ENCODE measurements around the gene CCL23. TPM values are rescaled to one million over a fixed set of nuclear protein-coding genes. Genes with fewer than 3 reads are reported as not detected.

CCL23 gene
- total and polyA plus RNA-seq, 9 of the 15 experiments (the other 6 are each of a cell fraction or from before 2014, with no cell fraction given), result not detected

GRCh38 chr17:35998756-35999155, 19.0 kb downstream of the CCL23 start:
- ATAC-seq (no peak), FAIRE-seq (no peak), DNase-seq (ENCODE audit: extremely low read depth in 1 of 4, low spot score in 3 of 4) (no peak)
- CTCF ChIA-PET (ENCODE audit: low intra/inter-chr PET ratio), result no interaction called here
- POLR2A ChIA-PET, result no interaction called here
- BruUV-seq (replicated peaks), result no TSS peak
- Histone ChIP-seq H3K9me3 (replicated peaks; ENCODE audit: control insufficient read depth, insufficient read depth, low read depth, low read length) (no peaks in the 10 kb centered on the region), H3K4me3 (no peak overlapping the region), H4K20me1 (replicated peaks; ENCODE audit: control insufficient read depth, insufficient read depth, low read length) (no peaks in the 10 kb centered on the region), H3K9me1 (ENCODE audit: control insufficient read depth, insufficient read depth, low read length) (no peaks in the 10 kb centered on the region), H3K36me3 (ENCODE audit: control insufficient read depth, insufficient read depth, low read length) (no peaks in the 10 kb centered on the region), H3K9ac (ENCODE audit: insufficient read depth in 1 of 2, low read depth in 2 of 2, low read length in 2 of 2) (no peak overlapping the region), H3K4me1 (replicated peaks in 1 of 2; ENCODE audit: control insufficient read depth in 2 of 2, insufficient read depth in 2 of 2, low read length in 2 of 2) (no peaks in the 10 kb centered on the region), H3K27me3 (ENCODE audit: control insufficient read depth in 2 of 2, insufficient read depth in 2 of 2, low read length in 2 of 2) (peaks cover 6 to 12% of the 10 kb centered on the region in 2 experiments; a peak in 3 of 5 replicates), H3K27ac (ENCODE audit: extremely low read depth, low read depth, low read length) (no peak overlapping the region), H2AFZ (ENCODE audit: low read depth, low read length) (no peak overlapping the region), H3K79me2 (ENCODE audit: control insufficient read depth, insufficient read depth, low read length) (no peaks in the 10 kb centered on the region), H3K4me2 (ENCODE audit: insufficient read depth, low read length) (no peak overlapping the region)
- 20% methylated on average over 1 of the region's 1 CpG for WGBS (ENCODE audit: insufficient coverage, low coverage, missing lambda C conversion rate)
- intact Hi-C loops (cut with micrococcal nuclease), result no loop called here
- in situ Hi-C loops (cut with MboI), result no loop called here
- no peak for TF ChIP-seq EZH2 (IDR thresholded peaks at IDR 0.05; ENCODE audit: borderline replicate concordance, low read depth, low read length)
- no peak for TF ChIP-seq MYC (IDR thresholded peaks at IDR 0.05; ENCODE audit: low read depth, low read length)
- no peak for TF ChIP-seq MYC (CRISPR knock-in tag; IDR thresholded peaks at IDR 0.05; ENCODE audit: borderline replicate concordance, low read depth)
- TF ChIP-seq, protein P1, sequence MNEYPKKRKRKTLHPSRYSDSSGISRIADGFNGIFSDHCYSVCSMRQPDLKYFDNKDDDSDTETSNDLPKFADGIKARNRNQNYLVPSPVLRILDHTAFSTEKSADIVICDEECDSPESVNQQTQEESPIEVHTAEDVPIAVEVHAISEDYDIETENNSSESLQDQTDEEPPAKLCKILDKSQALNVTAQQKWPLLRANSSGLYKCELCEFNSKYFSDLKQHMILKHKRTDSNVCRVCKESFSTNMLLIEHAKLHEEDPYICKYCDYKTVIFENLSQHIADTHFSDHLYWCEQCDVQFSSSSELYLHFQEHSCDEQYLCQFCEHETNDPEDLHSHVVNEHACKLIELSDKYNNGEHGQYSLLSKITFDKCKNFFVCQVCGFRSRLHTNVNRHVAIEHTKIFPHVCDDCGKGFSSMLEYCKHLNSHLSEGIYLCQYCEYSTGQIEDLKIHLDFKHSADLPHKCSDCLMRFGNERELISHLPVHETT (CRISPR knock-in tag; conservative IDR thresholded peaks at IDR 0.05 in 1 of 2, IDR thresholded peaks at IDR 0.05 in 1 of 2), result no peak
- no peak for TF ChIP-seq ZNF318 (IDR thresholded peaks at IDR 0.05; ENCODE audit: borderline replicate concordance in 1 of 2, low read depth in 1 of 2)
- TF ChIP-seq U2AF2 (optimal IDR thresholded peaks at IDR 0.05; ENCODE audit: low read depth, low read length), result no peak
- TF ChIP-seq PHTF2 (CRISPR knock-in tag; IDR thresholded peaks at IDR 0.05), result no peak
- no peak for TF ChIP-seq MAFF (IDR thresholded peaks at IDR 0.05; ENCODE audit: low read length)
- TF ChIP-seq RBM17 (IDR thresholded peaks at IDR 0.05; ENCODE audit: borderline replicate concordance, low read depth, low read length), result no peak
- TF ChIP-seq ZSCAN29 (IDR thresholded peaks at IDR 0.05), result no peak
- no peak for TF ChIP-seq CTCFL (IDR thresholded peaks at IDR 0.05; ENCODE audit: borderline replicate concordance, insufficient read depth, low read depth, low read length, poor library complexity, severe bottlenecking)
